Measurements from ENCODE around the gene SERPINB13. TPM values are rescaled to one million over a fixed set of nuclear protein-coding genes. Genes with fewer than 3 reads are reported as not detected.

Gene SERPINB13
- total and polyA plus RNA-seq, 9 of the 15 experiments (the other 6 are each of a cell fraction or from before 2014, with no cell fraction given), result not detected

DNA sequence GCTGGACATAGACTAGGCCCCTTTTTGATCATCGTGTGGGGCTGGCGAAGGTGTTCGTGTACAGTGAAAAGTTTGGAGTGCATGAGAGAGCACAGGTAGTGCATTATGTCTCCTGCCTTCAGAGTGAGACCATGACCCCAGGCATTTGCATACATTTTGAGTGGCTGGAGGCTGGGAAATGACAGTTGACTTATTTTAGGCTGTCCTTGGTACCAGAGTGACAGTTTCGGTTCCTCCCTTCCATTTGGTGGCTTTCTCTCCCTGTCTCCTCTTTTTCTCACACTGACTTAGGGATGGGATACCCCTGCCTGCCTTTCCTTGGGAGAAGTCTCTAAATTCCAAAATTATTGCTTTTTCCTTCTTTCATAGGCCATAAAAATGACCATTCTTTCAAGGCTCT is 24.9 kb upstream of the SERPINB13 start:
- no peak for TF ChIP-seq U2AF2 (optimal IDR thresholded peaks at IDR 0.05; ENCODE audit: low read depth, low read length)
- no peak for TF ChIP-seq FOXK2 (conservative IDR thresholded peaks at IDR 0.05 in 1 of 2, IDR thresholded peaks at IDR 0.05 in 1 of 2; ENCODE audit: low read depth in 2 of 2)
- no peak for TF ChIP-seq HMG20A (CRISPR knock-in tag; conservative IDR thresholded peaks at IDR 0.05)
- TF ChIP-seq TAF1 (IDR thresholded peaks at IDR 0.05; ENCODE audit: control insufficient read depth, extremely low read depth, insufficient read depth, low read length, severe bottlenecking), result no peak
- H3K9ac ChIP-seq (ENCODE audit: insufficient read depth in 1 of 2, low read depth in 2 of 2, low read length in 2 of 2), result no peak overlapping the region
- CTCF ChIA-PET (ENCODE audit: low intra/inter-chr PET ratio), result no interaction called here
- in situ Hi-C loops (cut with MboI), result no loop called here
- no peaks in the 10 kb centered on the region for H3K9me1 ChIP-seq (ENCODE audit: control insufficient read depth, insufficient read depth, low read length)
- no peak overlapping the region for H2AFZ ChIP-seq (ENCODE audit: low read depth, low read length)
- no peaks in the 10 kb centered on the region for H3K9me3 ChIP-seq (replicated peaks; ENCODE audit: control insufficient read depth, insufficient read depth, low read depth, low read length)
- H3K4me1 ChIP-seq (replicated peaks in 1 of 2; ENCODE audit: control insufficient read depth in 2 of 2, insufficient read depth in 2 of 2, low read length in 2 of 2), result no peaks in the 10 kb centered on the region
- intact Hi-C loops (cut with micrococcal nuclease), result no loop called here
- H3K27ac ChIP-seq (ENCODE audit: extremely low read depth, low read depth, low read length), result no peak overlapping the region
- no peak overlapping the region for H3K4me3 ChIP-seq
- no TSS peak for BruUV-seq (replicated peaks)
- no peaks in the 10 kb centered on the region for H3K79me2 ChIP-seq (ENCODE audit: control insufficient read depth, insufficient read depth, low read length)
- POLR2A ChIA-PET, result no interaction called here
- FAIRE-seq, result no peak
- no peaks in the 10 kb centered on the region for H4K20me1 ChIP-seq (replicated peaks; ENCODE audit: control insufficient read depth, insufficient read depth, low read length)
- DNase-seq (ENCODE audit: extremely low read depth in 1 of 4, low spot score in 3 of 4), result no peak
- no peak for ATAC-seq
- H3K36me3 ChIP-seq (ENCODE audit: control insufficient read depth, insufficient read depth, low read length), result no peaks in the 10 kb centered on the region
- no peak overlapping the region for H3K4me2 ChIP-seq (ENCODE audit: insufficient read depth, low read length)
- H3K27me3 ChIP-seq (ENCODE audit: control insufficient read depth in 2 of 2, insufficient read depth in 2 of 2, low read length in 2 of 2), result no peaks in the 10 kb centered on the region; a peak in 1 of 5 replicates
- 0% methylated on average over 2 of the region's 4 CpGs for WGBS (ENCODE audit: insufficient coverage, low coverage, missing lambda C conversion rate)

DNA sequence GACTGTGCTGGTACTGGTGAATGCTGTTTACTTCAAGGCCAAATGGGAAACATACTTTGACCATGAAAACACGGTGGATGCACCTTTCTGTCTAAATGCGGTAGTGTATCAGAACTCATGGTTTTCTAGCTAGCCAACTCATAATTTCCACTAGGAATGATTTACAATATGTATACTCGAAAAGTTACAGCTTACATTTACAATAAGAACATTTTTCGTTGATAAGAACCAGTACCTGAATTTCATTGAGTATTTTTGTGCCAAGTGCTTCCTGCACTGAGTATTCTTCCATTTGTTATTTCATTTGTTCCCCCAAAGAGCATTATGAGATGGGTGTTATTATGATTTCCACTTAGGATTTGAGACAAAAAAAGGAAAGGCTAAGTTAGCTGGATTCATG is 23.1 kb upstream of the SERPINB13 start:
- FAIRE-seq, result no peak
- WGBS (ENCODE audit: insufficient coverage, low coverage, missing lambda C conversion rate), result 0% methylated on average over 4 of the region's 4 CpGs
- H3K36me3 ChIP-seq (ENCODE audit: control insufficient read depth, insufficient read depth, low read length), result no peaks in the 10 kb centered on the region
- no peak overlapping the region for H3K4me2 ChIP-seq (ENCODE audit: insufficient read depth, low read length)
- no peaks in the 10 kb centered on the region for H4K20me1 ChIP-seq (replicated peaks; ENCODE audit: control insufficient read depth, insufficient read depth, low read length)
- no TSS peak for BruUV-seq (replicated peaks)
- no peaks in the 10 kb centered on the region for H3K9me3 ChIP-seq (replicated peaks; ENCODE audit: control insufficient read depth, insufficient read depth, low read depth, low read length)
- ATAC-seq, result no peak
- POLR2A ChIA-PET, result no interaction called here
- CTCF ChIA-PET (ENCODE audit: low intra/inter-chr PET ratio), result no interaction called here
- H3K9me1 ChIP-seq (ENCODE audit: control insufficient read depth, insufficient read depth, low read length), result no peaks in the 10 kb centered on the region
- no peaks in the 10 kb centered on the region for H3K4me1 ChIP-seq (replicated peaks in 1 of 2; ENCODE audit: control insufficient read depth in 2 of 2, insufficient read depth in 2 of 2, low read length in 2 of 2)
- no peaks in the 10 kb centered on the region for H3K79me2 ChIP-seq (ENCODE audit: control insufficient read depth, insufficient read depth, low read length)
- H3K27me3 ChIP-seq (ENCODE audit: control insufficient read depth in 2 of 2, insufficient read depth in 2 of 2, low read length in 2 of 2), result no peaks in the 10 kb centered on the region; a peak in 1 of 5 replicates
- H3K9ac ChIP-seq (ENCODE audit: insufficient read depth in 1 of 2, low read depth in 2 of 2, low read length in 2 of 2), result no peak overlapping the region
- TF ChIP-seq, protein P1, sequence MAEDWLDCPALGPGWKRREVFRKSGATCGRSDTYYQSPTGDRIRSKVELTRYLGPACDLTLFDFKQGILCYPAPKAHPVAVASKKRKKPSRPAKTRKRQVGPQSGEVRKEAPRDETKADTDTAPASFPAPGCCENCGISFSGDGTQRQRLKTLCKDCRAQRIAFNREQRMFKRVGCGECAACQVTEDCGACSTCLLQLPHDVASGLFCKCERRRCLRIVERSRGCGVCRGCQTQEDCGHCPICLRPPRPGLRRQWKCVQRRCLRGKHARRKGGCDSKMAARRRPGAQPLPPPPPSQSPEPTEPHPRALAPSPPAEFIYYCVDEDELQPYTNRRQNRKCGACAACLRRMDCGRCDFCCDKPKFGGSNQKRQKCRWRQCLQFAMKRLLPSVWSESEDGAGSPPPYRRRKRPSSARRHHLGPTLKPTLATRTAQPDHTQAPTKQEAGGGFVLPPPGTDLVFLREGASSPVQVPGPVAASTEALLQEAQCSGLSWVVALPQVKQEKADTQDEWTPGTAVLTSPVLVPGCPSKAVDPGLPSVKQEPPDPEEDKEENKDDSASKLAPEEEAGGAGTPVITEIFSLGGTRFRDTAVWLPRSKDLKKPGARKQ (CRISPR knock-in tag; IDR thresholded peaks at IDR 0.05), result no peak
- TF ChIP-seq PPARD (CRISPR knock-in tag; IDR thresholded peaks at IDR 0.05) (no peak), CREBBP (IDR thresholded peaks at IDR 0.05; ENCODE audit: low read depth, low read length) (no peak), DIDO1 (tag; IDR thresholded peaks at IDR 0.05; ENCODE audit: low read depth) (no peak), NR3C1 (CRISPR knock-in tag; IDR thresholded peaks at IDR 0.05) (no peak), KLF13 (tag; IDR thresholded peaks at IDR 0.05; ENCODE audit: borderline replicate concordance, low read depth) (no peak), TRIM28 (IDR thresholded peaks at IDR 0.05) (no peak), HDGF (IDR thresholded peaks at IDR 0.05) (no peak), FUS (optimal IDR thresholded peaks at IDR 0.05; ENCODE audit: low read depth, low read length) (no peak), RBBP5 (IDR thresholded peaks at IDR 0.05; ENCODE audit: borderline replicate concordance, insufficient read depth, low read length, poor library complexity, severe bottlenecking) (no peak)
- TF ChIP-seq, protein P2, sequence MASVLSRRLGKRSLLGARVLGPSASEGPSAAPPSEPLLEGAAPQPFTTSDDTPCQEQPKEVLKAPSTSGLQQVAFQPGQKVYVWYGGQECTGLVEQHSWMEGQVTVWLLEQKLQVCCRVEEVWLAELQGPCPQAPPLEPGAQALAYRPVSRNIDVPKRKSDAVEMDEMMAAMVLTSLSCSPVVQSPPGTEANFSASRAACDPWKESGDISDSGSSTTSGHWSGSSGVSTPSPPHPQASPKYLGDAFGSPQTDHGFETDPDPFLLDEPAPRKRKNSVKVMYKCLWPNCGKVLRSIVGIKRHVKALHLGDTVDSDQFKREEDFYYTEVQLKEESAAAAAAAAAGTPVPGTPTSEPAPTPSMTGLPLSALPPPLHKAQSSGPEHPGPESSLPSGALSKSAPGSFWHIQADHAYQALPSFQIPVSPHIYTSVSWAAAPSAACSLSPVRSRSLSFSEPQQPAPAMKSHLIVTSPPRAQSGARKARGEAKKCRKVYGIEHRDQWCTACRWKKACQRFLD (CRISPR knock-in tag; IDR thresholded peaks at IDR 0.05), result no peak
- H3K4me3 ChIP-seq, result no peak overlapping the region
- H2AFZ ChIP-seq (ENCODE audit: low read depth, low read length), result no peak overlapping the region
- DNase-seq (ENCODE audit: extremely low read depth in 1 of 4, low spot score in 3 of 4), result no peak
- intact Hi-C loops (cut with micrococcal nuclease), result no loop called here
- in situ Hi-C loops (cut with MboI), result no loop called here
- H3K27ac ChIP-seq (ENCODE audit: extremely low read depth, low read depth, low read length), result no peak overlapping the region

Measured in K562 (cell line).